ENCODE results near the gene RLN3.

Gene RLN3

GRCh38 chr19:14000691-14001375, 27.1 kb upstream of the RLN3 start:
- no peak for TF ChIP-seq CTCF (IDR thresholded peaks at IDR 0.05)
- Mint-ChIP-seq H3K4me3 (no peak overlapping the region), H3K9me3 (peaks cover 25% of the 10 kb centered on the region), H3K36me3 (ENCODE audit: low read depth) (peaks cover 33% of the 10 kb centered on the region), H3K27ac (no peak overlapping the region), H3K4me1 (peaks cover 35% of the 10 kb centered on the region), H3K27me3 (ENCODE audit: low read depth, poor library complexity) (no peaks in the 10 kb centered on the region)
- DNase-seq: no peak

DNA sequence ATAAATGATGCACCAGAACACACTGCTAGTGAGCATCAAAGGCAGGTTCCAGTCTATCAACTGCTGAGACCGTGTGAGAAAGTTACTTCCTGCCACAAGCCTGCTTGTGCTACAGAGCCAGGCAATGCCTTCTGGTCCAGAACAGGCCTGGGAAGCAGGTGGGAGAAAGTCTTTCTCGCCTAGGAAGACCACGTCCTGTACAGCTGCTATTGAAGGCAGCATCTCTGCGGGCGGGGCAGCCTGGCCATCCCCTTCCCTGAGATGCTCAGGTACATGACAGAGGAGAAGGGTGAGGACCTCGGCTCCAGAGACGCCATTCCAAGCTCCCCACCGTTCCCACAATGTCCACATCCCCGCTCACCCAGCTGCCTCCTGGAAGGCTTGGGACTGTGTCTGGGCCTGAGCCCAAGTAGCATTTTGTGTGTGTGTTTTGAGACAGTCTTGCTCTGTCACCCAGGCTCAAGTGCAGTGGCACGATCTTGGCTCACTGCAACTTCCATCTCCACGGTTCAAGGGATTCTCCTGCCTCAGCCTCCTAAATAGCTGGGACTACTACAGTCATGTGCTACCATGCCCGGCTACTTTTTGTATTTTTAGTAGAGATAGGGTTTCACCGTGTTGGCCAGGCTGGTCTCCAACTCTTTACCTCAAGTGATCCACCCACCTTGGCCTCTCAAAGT, 25.2 kb upstream of the RLN3 start:
- Mint-ChIP-seq H3K9me3 (peaks cover 25% of the 10 kb centered on the region), H3K36me3 (ENCODE audit: low read depth) (peaks cover 33% of the 10 kb centered on the region), H3K4me3 (no peak overlapping the region), H3K27ac (peak overlapping the region; percentile 93), H3K4me1 (peaks cover 35% of the 10 kb centered on the region), H3K27me3 (ENCODE audit: low read depth, poor library complexity) (no peaks in the 10 kb centered on the region)
- no peak for TF ChIP-seq CTCF (IDR thresholded peaks at IDR 0.05)
- DNase-seq: no peak

GRCh38 chr19:14003251-14004055, 24.5 kb upstream of the RLN3 start:
- H3K9me3 Mint-ChIP-seq: peaks cover 25% of the 10 kb centered on the region
- no peaks in the 10 kb centered on the region for H3K27me3 Mint-ChIP-seq (ENCODE audit: low read depth, poor library complexity)
- peak overlapping the region; percentile 92 for H3K27ac Mint-ChIP-seq
- no peak for TF ChIP-seq CTCF (IDR thresholded peaks at IDR 0.05)
- DNase-seq: no peak
- no peak overlapping the region for H3K4me3 Mint-ChIP-seq
- peaks cover 26% of the 10 kb centered on the region for H3K36me3 Mint-ChIP-seq (ENCODE audit: low read depth)
- H3K4me1 Mint-ChIP-seq: peaks cover 37% of the 10 kb centered on the region

DNA sequence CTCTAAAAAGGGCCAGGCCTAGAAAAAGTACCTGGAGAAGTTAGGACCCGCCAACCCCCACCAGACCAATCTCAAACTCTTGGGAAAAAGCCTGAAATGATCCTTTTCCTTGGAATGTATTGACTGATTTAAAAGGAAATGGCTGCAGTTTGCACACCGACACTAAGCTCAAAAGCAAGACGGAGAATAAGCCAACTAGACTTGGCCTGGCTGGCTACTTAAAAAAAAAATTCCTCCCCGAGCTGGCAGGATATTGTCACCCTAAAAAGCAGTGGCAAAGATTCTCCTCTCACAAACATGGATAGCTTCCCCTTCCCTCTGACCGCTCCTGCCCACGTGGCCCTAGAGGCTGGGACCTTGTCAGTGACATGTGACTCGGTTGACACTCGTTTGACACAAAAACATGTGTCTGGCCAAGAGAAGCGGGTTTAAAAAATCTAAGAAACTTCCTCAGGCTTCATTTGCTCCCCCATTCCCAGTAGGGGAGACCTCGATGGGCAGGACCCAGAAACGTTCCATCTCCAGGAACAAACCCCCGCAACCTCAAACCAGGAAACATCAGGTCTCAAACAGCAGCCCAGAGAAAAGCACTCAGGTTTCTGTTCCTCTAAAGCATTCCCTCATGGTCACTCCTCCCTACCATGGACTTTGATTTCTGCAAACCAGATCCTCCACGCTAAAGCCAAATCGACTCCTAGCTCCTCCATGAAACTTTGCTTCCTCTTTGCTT, 23.2 kb upstream of the RLN3 start:
- H3K27ac Mint-ChIP-seq: peak overlapping the region; percentile 97
- H3K9me3 Mint-ChIP-seq: peaks cover 13% of the 10 kb centered on the region
- peak overlapping the region; percentile 78 for H3K4me3 Mint-ChIP-seq
- DNase-seq: no peak
- peaks cover 16% of the 10 kb centered on the region for H3K36me3 Mint-ChIP-seq (ENCODE audit: low read depth)
- peaks cover 40% of the 10 kb centered on the region for H3K4me1 Mint-ChIP-seq
- TF ChIP-seq CTCF (IDR thresholded peaks at IDR 0.05): no peak
- H3K27me3 Mint-ChIP-seq (ENCODE audit: low read depth, poor library complexity): no peaks in the 10 kb centered on the region

GRCh38 chr19:14005349-14006084, 22.4 kb upstream of the RLN3 start:
- peak; percentile 96 for DNase-seq
- TF ChIP-seq CTCF (IDR thresholded peaks at IDR 0.05): no peak
- peaks cover 6% of the 10 kb centered on the region for H3K9me3 Mint-ChIP-seq

More at GRCh38 chr19:14005349-14006084, 22.4 kb upstream of the RLN3 start:
- H3K27ac Mint-ChIP-seq: peak overlapping the region; percentile 97
- H3K4me1 Mint-ChIP-seq: peaks cover 40% of the 10 kb centered on the region
- H3K27me3 Mint-ChIP-seq (ENCODE audit: low read depth, poor library complexity): no peaks in the 10 kb centered on the region
- peaks cover 8% of the 10 kb centered on the region for H3K36me3 Mint-ChIP-seq (ENCODE audit: low read depth)
- peak overlapping the region; percentile 94 for H3K4me3 Mint-ChIP-seq
